B cell (primary cell): ENCODE results near the gene NDUFS5. TPM values are rescaled to one million over a fixed set of nuclear protein-coding genes. Genes with fewer than 3 reads are reported as not detected.
"Not testable (repeated sequence)": the region's sequence is repeated elsewhere in the genome, so short reads cannot be mapped to it uniquely, and the experiment has no call there.

Source experiments
- ATAC-seq: fragments of 200-7000 bp; cut with Tn5 transposase; one replicate; pipeline ENCODE4 v1.10.0; 2021; ENCODE audit warnings: low read depth, mild to moderate bottlenecking, moderate number of reproducible peaks, moderate library complexity
- CTCF ChIA-PET: fragments of 350-600 bp; sonication (Branson Sonifier 250); formaldehyde crosslinking; loops from one replicate; lab custom pipeline; 2021; ENCODE audit warnings: antibody characterized with exemption, inconsistent platforms; lab: Charles Lee
- POLR2A ChIA-PET: fragments of 350-600 bp; sonication (Branson Sonifier 250); formaldehyde crosslinking; loops from one replicate; lab custom pipeline; 2021; ENCODE audit warnings: antibody characterized with exemption; lab: Charles Lee
- DNase-seq: peaks from one replicate; pipeline ENCODE4 v3.0.0; 2013
- H2AFZ ChIP-seq: 2 replicates; pipeline ENCODE4 v1.6.1; 2012; ENCODE audit warnings: mild to moderate bottlenecking, low read depth, low read length; ENCODE audit not compliant: insufficient read depth, poor library complexity, severe bottlenecking
- H3K27ac ChIP-seq, 2 donors: 1 replicate in 1 of 2; 2 replicates in 1 of 2; pipeline ENCODE4 v1.5.1; 2012 to 2013; ENCODE audit warnings: low read length in 2 of 2, mild to moderate bottlenecking in 2 of 2, moderate library complexity in 1 of 2
- H3K27me3 ChIP-seq, 4 experiments: fragments of 200-600 bp in 1 of 4; sonication (generic) in 1 of 4; replicated peaks in 1 of 4; 1 replicate in 2 of 4; 2 replicates in 2 of 4; pipeline versions ENCODE4 v1.6.1 to v1.7.0; 2013 to 2016; ENCODE audit warnings: low read length in 3 of 4, mild to moderate bottlenecking in 2 of 4, mixed read lengths in 1 of 4, moderate library complexity in 1 of 4; ENCODE audit not compliant: insufficient read depth in 4 of 4, control insufficient read depth in 3 of 4; ENCODE audit errors: control extremely low read depth in 1 of 4
- H3K36me3 ChIP-seq, 2 experiments: replicated peaks in 1 of 2; 1 replicate in 1 of 2; 2 replicates in 1 of 2; pipeline versions ENCODE4 v1.6.1 to v1.7.1; 2013; ENCODE audit warnings: low read length in 1 of 2; ENCODE audit not compliant: insufficient read depth in 2 of 2, control insufficient read depth in 1 of 2; ENCODE audit errors: control extremely low read depth in 1 of 2, extremely low read depth in 1 of 2
- H3K4me1 ChIP-seq, 2 donors: fragments of 200-600 bp in 1 of 2; sonication (generic) in 1 of 2; 1 replicate in 1 of 2; 2 replicates in 1 of 2; pipeline versions ENCODE4 v1.5.1 to v1.6.1; 2013 to 2017; ENCODE audit warnings: low read length in 2 of 2; ENCODE audit not compliant: control insufficient read depth in 2 of 2, insufficient read depth in 2 of 2
- H3K4me2 ChIP-seq: replicated peaks from 2 replicates; pipeline ENCODE3; 2012; ENCODE audit warnings: mild to moderate bottlenecking, low read depth, low read length; ENCODE audit not compliant: poor library complexity, severe bottlenecking
- H3K4me3 ChIP-seq, 5 experiments: fragments of 200-600 bp in 1 of 5; sonication (generic) in 1 of 5; 1 replicate in 3 of 5; 2 replicates in 2 of 5; pipeline versions ENCODE4 v1.5.1 to v1.7.0; 2011 to 2016; ENCODE audit warnings: low read length in 4 of 5, mild to moderate bottlenecking in 4 of 5, low read depth in 2 of 5, control low read depth in 1 of 5, moderate library complexity in 1 of 5; ENCODE audit not compliant: insufficient read depth in 1 of 5; ENCODE audit errors: control extremely low read depth in 1 of 5, extremely low read depth in 1 of 5
- H3K79me2 ChIP-seq: fragments of 200-600 bp; sonication (generic); one replicate; pipeline ENCODE4 v1.6.0; 2016; ENCODE audit warnings: low read length; ENCODE audit not compliant: control insufficient read depth, insufficient read depth
- H3K9ac ChIP-seq: fragments of 200-600 bp; sonication (generic); 2 replicates; pipeline ENCODE4 v1.6.1; 2017; ENCODE audit warnings: mild to moderate bottlenecking, low read length, moderate library complexity
- H3K9me3 ChIP-seq, 3 donors: one replicate each; pipeline versions ENCODE4 v1.6.1 to v1.7.1; 2013; ENCODE audit warnings: low read length in 2 of 3; ENCODE audit not compliant: control insufficient read depth in 2 of 3, insufficient read depth in 1 of 3; ENCODE audit errors: control extremely low read depth in 1 of 3
- H4K20me1 ChIP-seq: 2 replicates; pipeline ENCODE4 v1.6.0; 2012; ENCODE audit warnings: mild to moderate bottlenecking, low read length; ENCODE audit not compliant: insufficient read depth, control insufficient read depth, poor library complexity, severe bottlenecking
- H3K27ac Mint-ChIP-seq: one replicate; pipeline ENCODE4 v1.8.0; 2021; ENCODE audit warnings: mixed read lengths
- H3K27me3 Mint-ChIP-seq: one replicate; pipeline ENCODE4 v1.8.0; 2021; ENCODE audit warnings: mixed read lengths
- H3K4me1 Mint-ChIP-seq: one replicate; pipeline ENCODE4 v1.8.0; 2021; ENCODE audit warnings: mixed read lengths
- H3K4me3 Mint-ChIP-seq: one replicate; pipeline ENCODE4 v1.8.0; 2021; ENCODE audit warnings: mixed read lengths
- H3K9me3 Mint-ChIP-seq: one replicate; pipeline ENCODE4 v1.8.0; 2022; ENCODE audit warnings: mixed read lengths; ENCODE audit not compliant: insufficient read depth
- EZH2 ChIP-seq: IDR thresholded peaks from 2 replicates; pipeline ENCODE4 v1.6.1; 2012; ENCODE audit warnings: borderline replicate concordance, low read depth, mild to moderate bottlenecking, moderate library complexity, low read length; ENCODE audit not compliant: insufficient read depth, poor library complexity, severe bottlenecking
- WGBS: methylation state at CpG from one replicate; pipeline ENCODE4 v1.1.5; 2013; ENCODE audit warnings: missing lambda C conversion rate; ENCODE audit not compliant: insufficient coverage; 5-methylcytosine and 5-hydroxymethylcytosine counted together
- intact Hi-C: fragments of 100-400 bp; cut with micrococcal nuclease; formaldehyde crosslinking; loops from one replicate; pipeline ENCODE4 v1.10.0; 2022
- polyA plus RNA-seq: library from polyadenylated mRNA; depleted of rRNA; stranded (reverse); fragments of >200 nt; gene quantifications from 2 replicates; pipeline ENCODE4 v1.2.3, GENCODE V29; 2012
- total RNA-seq, 2 donors: library from RNA; stranded (reverse); fragments of 120-200 nt in 1 of 2; gene quantifications; 1 replicate in 1 of 2; 2 replicates in 1 of 2; pipeline versions ENCODE4 v1.2.3 to v1.2.4, GENCODE V29; 2013 to 2022
- TF ChIP-seq, protein P1 (sequence below): fragments of 200-600 bp; IDR thresholded peaks from one replicate; pipeline ENCODE4 v1.8.0; 2022; ENCODE audit warnings: antibody characterized with exemption, mild to moderate bottlenecking

NDUFS5 gene
- total and polyA plus RNA-seq, 2 donors (not counting 1 experiment from before 2014, with no cell fraction given) = 55.8 to 85.5 TPM

- CTCF ChIA-PET = no interaction called here
These were observed 37.6 kb downstream of the NDUFS5 start for GRCh38 chr1:39063775-39064174.

DNA sequence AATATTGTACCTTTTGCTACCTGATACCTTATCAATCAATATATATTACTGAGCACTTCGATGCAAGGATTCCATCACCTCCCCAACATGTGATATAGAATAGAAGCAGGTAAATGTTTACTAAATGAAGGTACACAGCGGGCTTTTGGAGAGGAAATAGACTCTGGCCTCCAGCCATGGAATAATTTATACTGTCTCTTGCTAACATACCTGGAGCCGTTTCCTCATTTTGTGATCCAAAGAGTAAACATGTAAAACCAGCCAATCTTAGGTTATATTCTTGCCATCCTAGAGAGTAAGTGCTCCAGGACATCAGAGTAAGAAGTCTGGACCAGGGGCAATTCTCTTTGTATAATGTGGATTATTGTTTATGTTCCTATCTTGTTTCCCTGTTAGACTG, 39.4 kb downstream of the NDUFS5 start:
- Histone ChIP-seq H3K27ac (no peak overlapping the region), H3K9me3 (no peaks in the 10 kb centered on the region), H3K4me3 (no peak overlapping the region), H3K4me1 (no peaks in the 10 kb centered on the region), H4K20me1 (no peaks in the 10 kb centered on the region), H3K79me2 (no peaks in the 10 kb centered on the region), H3K9ac (no peak overlapping the region), H3K4me2 (no peak overlapping the region), H3K27me3 (no peaks in the 10 kb centered on the region), H3K36me3 (no peaks in the 10 kb centered on the region), H2AFZ (no peak overlapping the region)
- H3K9me3 Mint-ChIP-seq = no peaks in the 10 kb centered on the region
- H3K27me3 Mint-ChIP-seq = no peaks in the 10 kb centered on the region
- no peak overlapping the region for H3K27ac Mint-ChIP-seq
- no peak for ATAC-seq
- WGBS = no CpG with 5 or more reads among the region's 3 CpGs
- H3K4me1 Mint-ChIP-seq = peaks cover 4% of the 10 kb centered on the region
- H3K4me3 Mint-ChIP-seq = no peak overlapping the region
- TF ChIP-seq, protein P1, sequence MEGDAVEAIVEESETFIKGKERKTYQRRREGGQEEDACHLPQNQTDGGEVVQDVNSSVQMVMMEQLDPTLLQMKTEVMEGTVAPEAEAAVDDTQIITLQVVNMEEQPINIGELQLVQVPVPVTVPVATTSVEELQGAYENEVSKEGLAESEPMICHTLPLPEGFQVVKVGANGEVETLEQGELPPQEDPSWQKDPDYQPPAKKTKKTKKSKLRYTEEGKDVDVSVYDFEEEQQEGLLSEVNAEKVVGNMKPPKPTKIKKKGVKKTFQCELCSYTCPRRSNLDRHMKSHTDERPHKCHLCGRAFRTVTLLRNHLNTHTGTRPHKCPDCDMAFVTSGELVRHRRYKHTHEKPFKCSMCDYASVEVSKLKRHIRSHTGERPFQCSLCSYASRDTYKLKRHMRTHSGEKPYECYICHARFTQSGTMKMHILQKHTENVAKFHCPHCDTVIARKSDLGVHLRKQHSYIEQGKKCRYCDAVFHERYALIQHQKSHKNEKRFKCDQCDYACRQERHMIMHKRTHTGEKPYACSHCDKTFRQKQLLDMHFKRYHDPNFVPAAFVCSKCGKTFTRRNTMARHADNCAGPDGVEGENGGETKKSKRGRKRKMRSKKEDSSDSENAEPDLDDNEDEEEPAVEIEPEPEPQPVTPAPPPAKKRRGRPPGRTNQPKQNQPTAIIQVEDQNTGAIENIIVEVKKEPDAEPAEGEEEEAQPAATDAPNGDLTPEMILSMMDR = no peak
- DNase-seq = no peak
- ChIA-PET POLR2A (no interaction called here), CTCF (no interaction called here)
- intact Hi-C loops = no loop called here

More at GRCh38 chr1:39063775-39064174, 37.6 kb downstream of the NDUFS5 start:
- Mint-ChIP-seq H3K9me3 (no peaks in the 10 kb centered on the region), H3K4me3 (no peak overlapping the region), H3K4me1 (peaks cover 4% of the 10 kb centered on the region), H3K27me3 (no peaks in the 10 kb centered on the region), H3K27ac (no peak overlapping the region)
- ATAC-seq (no peak), DNase-seq (no peak)
- no peak overlapping the region for H3K4me3 ChIP-seq
- H3K9me3 ChIP-seq = no peaks in the 10 kb centered on the region
- 80% methylated on average over 2 of the region's 6 CpGs for WGBS
- H3K36me3 ChIP-seq = no peaks in the 10 kb centered on the region
- intact Hi-C loops = no loop called here
- no peaks in the 10 kb centered on the region for H3K79me2 ChIP-seq
- POLR2A ChIA-PET = no interaction called here
- H4K20me1 ChIP-seq = no peaks in the 10 kb centered on the region
- no peaks in the 10 kb centered on the region for H3K27me3 ChIP-seq
- no peak overlapping the region for H3K27ac ChIP-seq
- H2AFZ ChIP-seq = no peak overlapping the region
- no peak overlapping the region for H3K4me2 ChIP-seq
- H3K9ac ChIP-seq = no peak overlapping the region
- TF ChIP-seq, protein P1 = no peak
- TF ChIP-seq EZH2 = no peak
- no peaks in the 10 kb centered on the region for H3K4me1 ChIP-seq

DNA sequence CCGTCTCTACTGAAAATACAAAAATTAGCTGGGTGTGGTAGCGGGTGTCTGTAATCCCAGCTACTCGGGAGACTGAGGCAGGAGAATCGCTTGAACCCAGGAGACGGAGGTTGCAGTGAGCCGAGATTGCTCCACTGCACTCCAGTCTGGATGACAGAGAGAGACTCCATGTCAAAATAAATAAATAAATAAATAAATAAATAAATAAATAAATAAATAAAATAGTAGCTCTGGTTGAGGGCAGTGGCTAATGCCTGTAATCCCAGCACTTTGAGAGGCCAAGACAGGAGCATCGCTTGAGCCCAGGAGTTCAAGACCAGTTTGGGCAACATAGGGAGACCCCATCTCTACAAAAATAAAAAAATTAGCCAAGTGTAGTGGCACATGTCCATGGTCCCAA, 42.1 kb downstream of the NDUFS5 start:
- H3K9me3 ChIP-seq = peaks cover 0 to 12% (median 3%) of the 10 kb centered on the region in 3 donors

More for the DNA sequence above, 42.1 kb downstream of the NDUFS5 start:
- CTCF ChIA-PET, H3K9me3 Mint-ChIP-seq, H2AFZ ChIP-seq, H3K4me3 ChIP-seq, intact Hi-C loops, H4K20me1 ChIP-seq, H3K4me3 Mint-ChIP-seq, H3K79me2 ChIP-seq, POLR2A ChIA-PET, H3K27ac Mint-ChIP-seq, H3K4me1 ChIP-seq, H3K4me2 ChIP-seq, H3K36me3 ChIP-seq, H3K27ac ChIP-seq, H3K9ac ChIP-seq, H3K4me1 Mint-ChIP-seq, H3K27me3 Mint-ChIP-seq, ATAC-seq, H3K27me3 ChIP-seq, DNase-seq: not testable (repeated sequence)
- WGBS = 100% methylated on average over 1 of the region's 7 CpGs
